Keratinocyte (primary cell): ENCODE data around the gene COL13A1. TPM values are rescaled to one million over a fixed set of nuclear protein-coding genes. Genes with fewer than 3 reads are reported as not detected.

Source experiments
- DNase-seq: peaks from one replicate; pipeline ENCODE4 v3.0.0-alpha.2; 2011; ENCODE audit warnings: low read depth, missing footprints, low spot score
- FAIRE-seq: peaks from 2 replicates; lab custom pipeline; 2011; peaks lifted over from hg19 to GRCh38; lab: Jason Lieb, UNC
- H2AFZ ChIP-seq: 2 replicates; pipeline ENCODE4 v1.6.0; 2012; ENCODE audit warnings: low read length, control low read depth, inconsistent platforms; ENCODE audit not compliant: control insufficient read depth
- H3K27ac ChIP-seq: 2 replicates; pipeline ENCODE4 v1.5.1; 2011; ENCODE audit warnings: low read length; ENCODE audit not compliant: control insufficient read depth, insufficient read depth
- H3K27me3 ChIP-seq: 3 replicates; pipeline ENCODE4 v1.6.0; 2011; ENCODE audit warnings: low read length; ENCODE audit not compliant: control insufficient read depth, insufficient read depth; ENCODE audit errors: extremely low read depth
- H3K36me3 ChIP-seq, 2 experiments: 2 replicates in 1 of 2; 3 replicates in 1 of 2; pipeline ENCODE4 v1.5.1; 2011; ENCODE audit warnings: low read length in 2 of 2, mild to moderate bottlenecking in 1 of 2; ENCODE audit not compliant: control insufficient read depth in 2 of 2, insufficient read depth in 2 of 2; ENCODE audit errors: extremely low read depth in 1 of 2
- H3K4me1 ChIP-seq: 3 replicates; pipeline ENCODE4 v1.5.1; 2011; ENCODE audit warnings: low read length; ENCODE audit not compliant: control insufficient read depth, insufficient read depth; ENCODE audit errors: extremely low read depth
- H3K4me2 ChIP-seq: 3 replicates; pipeline ENCODE4 v1.6.0; 2011; ENCODE audit warnings: low read depth, low read length; ENCODE audit not compliant: control insufficient read depth, insufficient read depth; ENCODE audit errors: extremely low read depth
- H3K4me3 ChIP-seq, 3 experiments: fragments of 200-600 bp in 1 of 3; sonication (generic) in 1 of 3; 2 replicates in 2 of 3; 3 replicates in 1 of 3; pipeline ENCODE4 v1.5.1; 2011 to 2016; ENCODE audit warnings: low read length in 3 of 3, mild to moderate bottlenecking in 3 of 3, control low read depth in 2 of 3, inconsistent platforms in 1 of 3, low read depth in 1 of 3, mixed read lengths in 1 of 3, mixed run types in 1 of 3, moderate library complexity in 1 of 3; ENCODE audit not compliant: control insufficient read depth in 2 of 3, insufficient read depth in 2 of 3; ENCODE audit errors: extremely low read depth in 1 of 3
- H3K79me2 ChIP-seq: 2 replicates; pipeline ENCODE4 v1.6.0; 2012; ENCODE audit warnings: low read length; ENCODE audit not compliant: control insufficient read depth, insufficient read depth
- H3K9ac ChIP-seq: 3 replicates; pipeline ENCODE4 v1.6.0; 2011; ENCODE audit warnings: low read length; ENCODE audit not compliant: control insufficient read depth, insufficient read depth; ENCODE audit errors: extremely low read depth
- H3K9me1 ChIP-seq: 3 replicates; pipeline ENCODE4 v1.6.0; 2011; ENCODE audit warnings: low read length; ENCODE audit not compliant: control insufficient read depth, insufficient read depth; ENCODE audit errors: extremely low read depth
- H3K9me3 ChIP-seq: 2 replicates; pipeline ENCODE4 v1.5.1; 2012; ENCODE audit warnings: low read depth, low read length; ENCODE audit not compliant: control insufficient read depth
- H4K20me1 ChIP-seq: 3 replicates; pipeline ENCODE4 v1.6.0; 2011; ENCODE audit warnings: low read length; ENCODE audit not compliant: control insufficient read depth, insufficient read depth; ENCODE audit errors: extremely low read depth
- CTCF ChIP-seq, 3 experiments: IDR thresholded peaks in 1 of 3; conservative IDR thresholded peaks in 1 of 3; optimal IDR thresholded peaks in 1 of 3; 2 replicates in 2 of 3; 3 replicates in 1 of 3; pipeline versions ENCODE3 to v1.5.1; 2011; ENCODE audit warnings: low read length in 3 of 3, mild to moderate bottlenecking in 3 of 3, moderate library complexity in 2 of 3, control low read depth in 1 of 3, inconsistent platforms in 1 of 3; ENCODE audit not compliant: insufficient read depth in 2 of 3; ENCODE audit errors: extremely low read depth in 1 of 3
- EZH2 ChIP-seq: IDR thresholded peaks from one replicate; pipeline ENCODE4 v1.6.1; 2012; ENCODE audit warnings: inconsistent platforms, mild to moderate bottlenecking, low read length, moderate library complexity
- dilution Hi-C: fragments of 300-500 bp; cut with MboI; formaldehyde crosslinking; loops from one replicate; pipeline ENCODE4 v1.7.0; 2020; ENCODE audit warnings: low sequenced_read_pairs; ENCODE audit not compliant: extremely low pct_ligation_motif_present
- polyA plus RNA-seq, 5 experiments: library from polyadenylated mRNA; depleted of rRNA in 3 of 5; stranded (reverse) in 3 of 5; stranded (forward) in 1 of 5; unstranded in 1 of 5; fragments of >200 nt; gene quantifications; 1 replicate in 1 of 5; 2 replicates in 3 of 5; 3 replicates in 1 of 5; pipeline versions ENCODE4 v1.2.1 to v1.2.3, GENCODE V29; 2011 to 2012; ENCODE audit warnings: missing spikeins in 2 of 5, low read depth in 1 of 5, low replicate concordance in 1 of 5

COL13A1 gene
- polyA plus RNA-seq, 1 donor (not counting 4 experiments of a cell fraction or from before 2014, with no cell fraction given) = 1.5 TPM

DNA sequence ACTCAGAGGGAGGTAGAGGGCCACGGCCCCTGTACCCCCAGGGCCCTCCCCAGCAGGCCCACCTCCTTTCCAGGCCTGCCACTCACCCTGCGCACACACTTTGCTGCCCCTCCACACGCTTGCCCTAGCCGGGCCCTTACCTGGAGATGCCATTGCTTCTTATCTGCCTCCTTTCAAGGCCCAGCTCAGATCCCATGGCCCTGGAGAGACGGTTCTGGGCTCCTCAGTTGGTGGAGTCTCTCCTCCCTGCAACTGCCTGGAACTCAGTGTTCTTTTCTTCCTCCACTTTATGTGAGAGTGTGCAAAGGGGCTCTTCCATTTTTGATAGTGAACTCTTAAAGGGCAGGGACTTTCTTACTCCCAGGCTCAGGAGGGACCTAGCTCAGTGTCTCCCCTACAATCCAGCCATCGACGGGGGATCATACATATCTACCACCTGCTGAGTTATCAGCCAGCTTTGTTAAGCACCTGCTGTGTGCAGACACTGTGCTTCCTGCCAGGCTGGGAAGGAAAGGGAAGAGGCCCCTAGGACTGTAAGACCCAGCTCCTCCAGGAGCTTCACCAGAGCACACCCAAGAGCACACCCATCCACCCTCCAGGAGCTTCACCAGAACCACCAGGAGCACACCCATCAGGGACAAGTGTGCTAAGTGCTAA, 161.6 kb downstream of the COL13A1 start:
- Histone ChIP-seq H2AFZ (no peak overlapping the region), H3K4me2 (no peak overlapping the region), H3K9ac (no peak overlapping the region), H3K27me3 (peaks cover 18% of the 10 kb centered on the region), H3K27ac (no peak overlapping the region), H3K9me3 (no peaks in the 10 kb centered on the region), H3K79me2 (no peaks in the 10 kb centered on the region), H3K4me1 (no peaks in the 10 kb centered on the region), H3K36me3 (no peaks in the 10 kb centered on the region), H3K9me1 (no peaks in the 10 kb centered on the region), H3K4me3 (no peak overlapping the region), H4K20me1 (no peaks in the 10 kb centered on the region)
- dilution Hi-C loops = no loop called here
- FAIRE-seq = no peak
- TF ChIP-seq EZH2 = no peak
- no peak for DNase-seq

GRCh38 chr10:69963835-69964710, 162.4 kb downstream of the COL13A1 start:
- Histone ChIP-seq H3K4me3 (no peak overlapping the region), H3K9me3 (no peaks in the 10 kb centered on the region), H3K4me2 (no peak overlapping the region), H3K27me3 (peaks cover 18% of the 10 kb centered on the region), H3K9ac (no peak overlapping the region), H3K4me1 (no peaks in the 10 kb centered on the region), H2AFZ (no peak overlapping the region), H3K79me2 (no peaks in the 10 kb centered on the region), H4K20me1 (no peaks in the 10 kb centered on the region), H3K36me3 (no peaks in the 10 kb centered on the region), H3K27ac (no peak overlapping the region), H3K9me1 (no peaks in the 10 kb centered on the region)
- TF ChIP-seq CTCF (optimal IDR thresholded peaks at IDR 0.05 in 1 of 3, IDR thresholded peaks at IDR 0.05 in 1 of 3, conservative IDR thresholded peaks at IDR 0.05 in 1 of 3; ENCODE audit: extremely low read depth in 1 of 3, insufficient read depth in 2 of 3, low read length in 3 of 3) = no peak
- no peak for TF ChIP-seq EZH2
- DNase-seq (no peak), FAIRE-seq (no peak)
- dilution Hi-C loops = no loop called here
